ENCODE data around the gene EEIG1. TPM values are rescaled to one million over a fixed set of nuclear protein-coding genes. Genes with fewer than 3 reads are reported as not detected.

Gene EEIG1
- total RNA-seq, 1 experiment from 2014 or later, result 45.3 TPM

GRCh38 chr9:127941062-127941960 is 39.5 kb downstream of the EEIG1 start:
- no peak for DNase-seq (ENCODE audit: low spot score)

- DNase-seq (ENCODE audit: low spot score), result no peak
Measured at GRCh38 chr9:127940593-127940992, 40.2 kb downstream of the EEIG1 start.

- no peak for DNase-seq (ENCODE audit: low spot score)
Measured at GRCh38 chr9:127938298-127938690, 42.5 kb downstream of the EEIG1 start.

- DNase-seq (ENCODE audit: low spot score), result peak; percentile 86
Measured at GRCh38 chr9:127937388-127938297, 43.1 kb downstream of the EEIG1 start, which contains the start of gene DPM2. Gene DPM2 (minus strand): TSS chr9:127937854. CDS start chr9:127937820, 34 bp downstream.

GRCh38 chr9:127937056-127937387 is 43.8 kb downstream of the EEIG1 start:
- peak; percentile 22 for DNase-seq (ENCODE audit: low spot score)

GRCh38 chr9:127936347-127936852 is 44.4 kb downstream of the EEIG1 start:
- DNase-seq (ENCODE audit: low spot score), result no peak

- DNase-seq (ENCODE audit: low spot score), result no peak
Measured at GRCh38 chr9:127935765-127936221, 45.0 kb downstream of the EEIG1 start.

- DNase-seq (ENCODE audit: low spot score), result no peak
Measured at GRCh38 chr9:127934986-127935385, 45.8 kb downstream of the EEIG1 start.

- DNase-seq (ENCODE audit: low spot score), result no peak
Measured at GRCh38 chr9:127934248-127934647, 46.5 kb downstream of the EEIG1 start.

GRCh38 chr9:127931092-127931881 is 49.5 kb downstream of the EEIG1 start:
- DNase-seq (ENCODE audit: low spot score), result peak; percentile 67

Other genes with a start within 250 kb of the EEIG1 start
- gene TOR2A, start 245.7 kb downstream of the EEIG1 start, total RNA-seq (2014; rRNA removed; shearing (Covaris generic)), result 14.3 and 18.9 TPM in 2 replicates
- gene SH2D3C, start 202.3 kb downstream of the EEIG1 start, total RNA-seq (2014; rRNA removed; shearing (Covaris generic)), result not detected in 2 replicates
- 42.6 and 45.4 TPM in 2 replicates for gene CDK9, start 195.0 kb downstream of the EEIG1 start, total RNA-seq (2014; rRNA removed; shearing (Covaris generic))
- gene FPGS, start 178.1 kb downstream of the EEIG1 start, total RNA-seq (2014; rRNA removed; shearing (Covaris generic)), result 180 and 200 TPM in 2 replicates
- 6.1 and 6.4 TPM in 2 replicates for gene ENG, start 126.3 kb downstream of the EEIG1 start, total RNA-seq (2014; rRNA removed; shearing (Covaris generic))
- 85.0 and 101 TPM in 2 replicates for gene AK1, start 103.3 kb downstream of the EEIG1 start, total RNA-seq (2014; rRNA removed; shearing (Covaris generic))
- 14.5 and 16.6 TPM in 2 replicates for gene ST6GALNAC6, start 81.4 kb downstream of the EEIG1 start, total RNA-seq (2014; rRNA removed; shearing (Covaris generic))
- gene ST6GALNAC4, start 63.9 kb downstream of the EEIG1 start, total RNA-seq (2014; rRNA removed; shearing (Covaris generic)), result 60.1 and 84.2 TPM in 2 replicates
- 1.2 and 3.8 TPM in 2 replicates for gene PIP5KL1, start 50.2 kb downstream of the EEIG1 start, total RNA-seq (2014; rRNA removed; shearing (Covaris generic))
- gene DPM2, start 43.1 kb downstream of the EEIG1 start, total RNA-seq (2014; rRNA removed; shearing (Covaris generic)), result 44.3 and 47.0 TPM in 2 replicates
- gene NAIF1, start 86.3 kb upstream of the EEIG1 start, total RNA-seq (2014; rRNA removed; shearing (Covaris generic)), result 17.3 and 17.9 TPM in 2 replicates
- gene SLC25A25, start 87.2 kb upstream of the EEIG1 start, total RNA-seq (2014; rRNA removed; shearing (Covaris generic)), result 88.1 and 94.8 TPM in 2 replicates
- gene PTGES2, start 146.7 kb upstream of the EEIG1 start, total RNA-seq (2014; rRNA removed; shearing (Covaris generic)), result 365 and 392 TPM in 2 replicates
- gene LCN2, start 168.5 kb upstream of the EEIG1 start, total RNA-seq (2014; rRNA removed; shearing (Covaris generic)), result 221 and 241 TPM in 2 replicates
- gene BBLN, start 179.3 kb upstream of the EEIG1 start, total RNA-seq (2014; rRNA removed; shearing (Covaris generic)), result 439 and 565 TPM in 2 replicates
- 99.1 and 99.9 TPM in 2 replicates for gene CIZ1, start 210.6 kb upstream of the EEIG1 start, total RNA-seq (2014; rRNA removed; shearing (Covaris generic))
- 83.8 and 87.7 TPM in 2 replicates for gene DNM1, start 222.4 kb upstream of the EEIG1 start, total RNA-seq (2014; rRNA removed; shearing (Covaris generic))

Measured in HT-29 (cell line).